K562 treated with DMSO at 1 percent for 12 hours (cell line): Measurements from ENCODE around the gene OR13A1. TPM values are rescaled to one million over a fixed set of nuclear protein-coding genes. Genes with fewer than 3 reads are reported as not detected.

Experiments used
- total RNA-seq: library from RNA; unstranded; fragments of 300-600 nt; gene quantifications from 2 replicates; pipeline ENCODE4 v1.2.3, GENCODE V29; 2022; ENCODE audit not compliant: insufficient read depth

The OR13A1 gene, protein sequence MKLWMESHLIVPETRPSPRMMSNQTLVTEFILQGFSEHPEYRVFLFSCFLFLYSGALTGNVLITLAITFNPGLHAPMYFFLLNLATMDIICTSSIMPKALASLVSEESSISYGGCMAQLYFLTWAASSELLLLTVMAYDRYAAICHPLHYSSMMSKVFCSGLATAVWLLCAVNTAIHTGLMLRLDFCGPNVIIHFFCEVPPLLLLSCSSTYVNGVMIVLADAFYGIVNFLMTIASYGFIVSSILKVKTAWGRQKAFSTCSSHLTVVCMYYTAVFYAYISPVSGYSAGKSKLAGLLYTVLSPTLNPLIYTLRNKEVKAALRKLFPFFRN
- total RNA-seq = 0.32 TPM in 1 of 2 replicates, not detected in the other

DNA sequence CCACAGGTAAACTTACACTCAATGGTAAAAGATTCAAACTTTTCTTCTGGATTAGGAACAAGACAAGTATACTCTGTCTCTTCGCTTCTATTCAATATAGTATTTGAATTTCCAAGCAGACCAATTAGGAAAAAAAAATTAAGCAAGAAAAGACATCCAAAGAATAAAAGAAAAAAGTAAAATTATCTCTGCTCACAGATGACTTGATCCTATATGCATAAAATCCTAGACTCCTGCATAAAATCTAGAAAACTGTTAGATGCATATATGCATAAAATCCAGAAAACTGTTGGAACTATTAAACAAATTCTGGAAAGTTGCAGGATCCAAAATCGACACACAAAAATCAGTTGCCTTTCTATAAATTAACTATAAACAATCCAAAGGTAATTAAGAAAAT is at the start of gene OR13A1:
OR13A1 (minus strand) TSS at position 101 of the 400 bp plus-strand sequence. CDS start 11,186 bp downstream, outside the sequence.

Other genes starting within 250 kb of the OR13A1 start
- 7.2 and 19.1 TPM in 2 replicates for gene ALOX5, start 58.6 kb upstream of the OR13A1 start, total RNA-seq